MM.1S (cell line): ENCODE results near the gene REELD1.
A peak's percentile ranks its signal among the peaks of the same experiment; 100 is the strongest.

ENCODE experiments used
- DNase-seq: peaks from one replicate; pipeline ENCODE4 v3.0.0-alpha.2; 2015
- H2AFZ ChIP-seq: fragments of 300-600 bp; sonication (generic); 2 replicates; pipeline ENCODE4 v1.6.0; 2016; ENCODE audit warnings: antibody characterized with exemption, low read length
- H3F3A ChIP-seq: fragments of 300-600 bp; sonication (generic); 2 replicates; pipeline ENCODE4 v1.6.1; 2016; ENCODE audit warnings: mild to moderate bottlenecking, antibody characterized with exemption, low read length, moderate library complexity, mixed read lengths; ENCODE audit not compliant: insufficient read depth
- H3K27ac ChIP-seq: fragments of 300-600 bp; sonication (generic); 2 replicates; pipeline ENCODE4 v1.5.1; 2016; ENCODE audit warnings: mild to moderate bottlenecking, low read length
- H3K27me3 ChIP-seq: fragments of 300-600 bp; sonication (generic); replicated peaks from 2 replicates; pipeline ENCODE4 v1.6.0; 2016; ENCODE audit warnings: low read length; ENCODE audit not compliant: insufficient read depth
- H3K36me3 ChIP-seq: fragments of 300-600 bp; sonication (generic); replicated peaks from 2 replicates; pipeline ENCODE4 v1.6.1; 2016; ENCODE audit warnings: mild to moderate bottlenecking, low read length, mixed read lengths; ENCODE audit not compliant: insufficient read depth
- H3K4me1 ChIP-seq: fragments of 300-600 bp; sonication (generic); 2 replicates; pipeline ENCODE4 v1.6.1; 2016; ENCODE audit warnings: low read length, mixed read lengths
- H3K4me2 ChIP-seq: fragments of 300-600 bp; sonication (generic); 2 replicates; pipeline ENCODE4 v1.6.0; 2016; ENCODE audit warnings: low read depth, low read length
- H3K4me3 ChIP-seq: fragments of 300-600 bp; sonication (generic); 2 replicates; pipeline ENCODE4 v1.5.1; 2016; ENCODE audit warnings: low read length, mixed read lengths
- H3K79me2 ChIP-seq: fragments of 300-600 bp; sonication (generic); 2 replicates; pipeline ENCODE4 v1.6.1; 2016; ENCODE audit warnings: mixed run types, low read length, mixed read lengths
- H3K9ac ChIP-seq: fragments of 300-600 bp; sonication (generic); 2 replicates; pipeline ENCODE4 v1.6.1; 2016; ENCODE audit warnings: low read length, mixed read lengths
- H3K9me2 ChIP-seq: fragments of 300-600 bp; sonication (generic); replicated peaks from 2 replicates; pipeline ENCODE4 v1.6.1; 2016; ENCODE audit warnings: mild to moderate bottlenecking, low read length, mixed read lengths; ENCODE audit not compliant: insufficient read depth
- H3K9me3 ChIP-seq: fragments of 300-600 bp; sonication (generic); replicated peaks from 2 replicates; pipeline ENCODE4 v1.6.1; 2016; ENCODE audit warnings: mild to moderate bottlenecking, low read length, mixed read lengths; ENCODE audit not compliant: insufficient read depth
- H4K20me1 ChIP-seq: fragments of 300-600 bp; sonication (generic); 2 replicates; pipeline ENCODE4 v1.6.1; 2016; ENCODE audit warnings: mild to moderate bottlenecking, low read length, moderate library complexity, mixed read lengths; ENCODE audit not compliant: insufficient read depth
- CTCF ChIP-seq: fragments of 300-600 bp; sonication (generic); IDR thresholded peaks from 2 replicates; pipeline ENCODE4 v1.5.1; 2016; ENCODE audit warnings: antibody characterized with exemption, low read length, mixed read lengths
- EZH2 ChIP-seq: fragments of 300-600 bp; sonication (generic); optimal IDR thresholded peaks from 2 replicates; pipeline ENCODE3; 2017; ENCODE audit warnings: low read depth, mild to moderate bottlenecking, antibody characterized with exemption, low read length, mixed read lengths
- EZH2phosphoT487 ChIP-seq: fragments of 300-600 bp; sonication (generic); IDR thresholded peaks from 2 replicates; pipeline ENCODE4 v1.6.1; 2018; ENCODE audit warnings: antibody characterized with exemption, low read length

The REELD1 gene

GRCh38 chr4:146170149-146170548 is 44.2 kb upstream of the REELD1 start:
- H3K4me1 ChIP-seq: no peaks in the 10 kb centered on the region
- H3F3A ChIP-seq: no peaks in the 10 kb centered on the region
- no peaks in the 10 kb centered on the region for H3K36me3 ChIP-seq
- no peak overlapping the region for H2AFZ ChIP-seq
- DNase-seq: no peak
- no peak overlapping the region for H3K27ac ChIP-seq
- H3K9ac ChIP-seq: no peak overlapping the region
- H3K9me2 ChIP-seq: no peaks in the 10 kb centered on the region
- H3K9me3 ChIP-seq: no peaks in the 10 kb centered on the region
- H4K20me1 ChIP-seq: no peaks in the 10 kb centered on the region
- H3K4me3 ChIP-seq: no peak overlapping the region
- TF ChIP-seq EZH2phosphoT487: no peak
- TF ChIP-seq EZH2: no peak
- no peak for TF ChIP-seq CTCF
- no peaks in the 10 kb centered on the region for H3K79me2 ChIP-seq
- H3K27me3 ChIP-seq: no peaks in the 10 kb centered on the region
- no peak overlapping the region for H3K4me2 ChIP-seq

GRCh38 chr4:146175541-146176453 is 38.5 kb upstream of the REELD1 start, which contains the start of gene LSM6:
LSM6 (plus strand) TSS chr4:146175718; CDS start chr4:146182922, 7,204 bp downstream.
- peak within 1 kb of the TSS; percentile 97 for H3K9ac ChIP-seq
- peak within 1 kb of the TSS; percentile 76 for H3K27ac ChIP-seq
- H3K9me2 ChIP-seq: no peaks in the 10 kb centered on the region
- H3K27me3 ChIP-seq: no peaks in the 10 kb centered on the region
- peaks cover 52% of the 10 kb centered on the region for H3K79me2 ChIP-seq
- H3F3A ChIP-seq: 0 out of 2 replicates have a peak, but pooled peaks cover 4% of the 10 kb centered on the region
- peak within 1 kb of the TSS; percentile 99 for H3K4me3 ChIP-seq
- H3K36me3 ChIP-seq: no peaks in the 10 kb centered on the region
- peak within 1 kb of the TSS; percentile 69 for H2AFZ ChIP-seq
- TF ChIP-seq EZH2phosphoT487 (no peak), CTCF (peak; percentile 6; the same call in 1 of the 2 replicates)
- no peaks in the 10 kb centered on the region for H4K20me1 ChIP-seq
- DNase-seq: peak; percentile 89
- H3K9me3 ChIP-seq: no peaks in the 10 kb centered on the region
- peaks cover 12% of the 10 kb centered on the region for H3K4me1 ChIP-seq
- peak within 1 kb of the TSS; percentile 95 for H3K4me2 ChIP-seq

GRCh38 chr4:146176891-146177290 is 37.4 kb upstream of the REELD1 start:
- no peak for TF ChIP-seq CTCF
- TF ChIP-seq EZH2: no peak
- no peak for TF ChIP-seq EZH2phosphoT487
- Histone ChIP-seq H3K9ac (peak overlapping the region; percentile 97), H3K9me2 (no peaks in the 10 kb centered on the region), H3K27ac (no peak overlapping the region), H2AFZ (0 out of 2 replicates have a peak overlapping the region, but pooled peaks have one; percentile 69), H3K4me1 (peaks cover 14% of the 10 kb centered on the region), H4K20me1 (no peaks in the 10 kb centered on the region), H3K4me3 (peak overlapping the region; percentile 99), H3K79me2 (peaks cover 63% of the 10 kb centered on the region), H3K9me3 (no peaks in the 10 kb centered on the region), H3K36me3 (no peaks in the 10 kb centered on the region; the same call in 1 of the 2 replicates), H3F3A (0 out of 2 replicates have a peak, but pooled peaks cover 4% of the 10 kb centered on the region), H3K27me3 (no peaks in the 10 kb centered on the region), H3K4me2 (peak overlapping the region; percentile 95)
- no peak for DNase-seq
